Activated CD4-positive, alpha-beta T cell treated with anti-CD3 and anti-CD28 coated beads, Interleukin-2, Interleukin-6, amounts not matched to agents 100 ng/mL and 50 ng/mL, durations not matched to agents 16 hours and 8 hours (primary cell): ENCODE data around the gene BEND4.

Source experiments
- DNase-seq: peaks from one replicate; pipeline ENCODE4 v3.0.0-alpha.2; 2020

BEND4 gene

DNA sequence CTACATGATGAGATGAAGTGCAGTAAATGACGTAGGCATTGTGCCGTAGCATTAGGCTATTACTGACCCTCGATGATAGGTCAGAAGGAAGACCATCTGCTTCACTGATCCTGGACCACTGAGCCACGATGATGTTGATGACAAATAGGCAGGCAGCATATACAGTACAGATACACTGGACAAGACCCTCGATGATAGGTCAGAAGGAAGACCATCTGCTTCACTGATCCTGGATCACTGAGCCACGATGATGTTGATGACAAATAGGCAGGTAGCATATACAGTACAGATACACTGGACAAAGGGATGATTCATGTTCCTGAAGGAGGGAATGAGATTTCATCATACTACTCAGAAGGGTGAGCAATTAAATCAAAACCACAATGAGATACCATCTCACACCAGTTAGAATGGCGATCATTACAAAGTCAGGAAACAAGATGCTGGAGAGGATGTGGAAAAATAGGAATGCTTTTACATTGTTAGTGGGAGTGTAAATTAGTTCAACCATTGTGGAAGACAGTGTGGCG is 50.9 kb downstream of the BEND4 start:
- DNase-seq, result no peak

DNA sequence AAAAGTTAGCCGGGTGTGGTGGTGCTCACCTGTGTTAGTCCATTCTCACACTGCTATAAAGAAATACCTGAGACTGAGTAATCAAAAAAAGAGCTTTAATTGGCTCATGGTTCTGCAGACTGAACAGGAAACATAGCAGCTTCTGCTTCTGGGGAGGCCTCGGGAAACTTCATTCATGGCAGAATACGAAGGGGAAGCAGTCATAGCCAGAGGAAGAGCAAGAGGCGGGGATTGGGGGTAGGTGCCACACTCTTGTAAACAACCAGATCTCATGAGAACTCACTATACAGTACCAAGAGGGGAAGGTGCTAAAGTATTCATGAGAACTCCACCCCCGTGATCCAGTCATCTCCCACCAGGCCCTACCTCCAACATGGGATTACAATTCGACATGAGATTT is 64.1 kb downstream of the BEND4 start:
- no peak for DNase-seq

DNA sequence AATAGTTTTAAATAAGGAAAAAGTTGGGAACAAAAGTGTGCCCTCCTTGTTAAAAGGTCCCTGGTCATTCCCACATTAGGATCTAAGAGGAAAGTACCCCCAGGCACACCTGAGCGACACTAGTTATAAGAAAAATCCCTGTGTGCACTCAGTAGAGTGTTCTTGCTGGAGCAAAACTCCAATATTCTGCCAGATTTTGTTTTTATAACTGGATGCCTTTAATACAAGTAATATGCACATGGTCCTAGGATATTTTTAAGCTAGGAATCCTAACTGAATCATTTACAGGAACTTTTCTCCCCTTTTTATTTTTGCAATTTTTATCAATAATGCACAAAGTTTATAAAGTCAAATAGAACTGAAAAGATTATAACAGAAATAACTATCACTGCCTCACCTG is 68.6 kb downstream of the BEND4 start:
- no peak for DNase-seq

DNA sequence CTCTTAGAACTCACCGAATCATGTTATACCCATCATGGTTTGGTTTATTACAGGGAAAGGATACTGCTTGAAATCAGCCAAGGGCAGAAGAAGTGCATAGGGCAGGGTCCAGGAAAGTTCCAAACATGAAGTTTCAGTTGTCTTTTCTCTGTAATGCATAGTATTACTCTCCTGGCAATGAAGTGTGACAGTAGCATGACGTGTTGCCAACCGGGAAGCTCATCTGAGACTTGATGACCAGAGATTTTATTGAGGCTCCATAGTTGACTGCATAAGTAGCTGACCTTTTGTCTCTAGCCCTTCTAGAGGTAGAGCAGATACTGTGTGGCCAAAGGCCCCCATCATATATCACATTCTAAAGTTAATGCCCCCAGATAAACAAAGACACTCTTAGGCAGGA is 72.1 kb downstream of the BEND4 start:
- DNase-seq, result no peak

DNA sequence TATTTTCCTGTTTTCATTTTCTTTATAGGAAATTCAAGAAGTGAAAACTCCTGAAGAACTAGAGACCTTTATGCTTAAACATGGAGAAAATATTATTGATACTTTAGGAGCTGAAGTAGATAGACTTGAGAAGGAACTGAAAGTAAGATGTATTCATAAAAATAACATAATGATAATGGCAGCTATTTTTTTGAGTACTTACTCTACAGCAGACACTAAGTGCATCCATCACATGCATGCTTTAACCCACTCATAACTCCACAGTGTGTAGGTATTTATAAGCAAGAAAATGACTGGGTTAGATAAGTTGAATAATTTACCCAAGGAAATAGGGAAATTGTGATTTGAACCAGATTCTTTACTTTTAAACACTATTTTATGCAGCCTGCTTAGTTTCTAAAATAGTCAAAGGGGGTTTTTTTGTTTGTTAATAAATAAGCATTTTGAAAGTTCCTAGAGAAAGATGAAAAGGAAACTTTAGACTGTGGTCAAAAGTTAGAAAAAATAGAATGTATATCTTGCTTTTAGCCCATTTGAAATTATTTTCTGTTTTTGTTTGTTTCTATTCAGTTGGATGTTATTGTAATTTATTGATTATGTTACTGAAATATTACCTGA is 74.2 kb downstream of the BEND4 start:
- no peak for DNase-seq

DNA sequence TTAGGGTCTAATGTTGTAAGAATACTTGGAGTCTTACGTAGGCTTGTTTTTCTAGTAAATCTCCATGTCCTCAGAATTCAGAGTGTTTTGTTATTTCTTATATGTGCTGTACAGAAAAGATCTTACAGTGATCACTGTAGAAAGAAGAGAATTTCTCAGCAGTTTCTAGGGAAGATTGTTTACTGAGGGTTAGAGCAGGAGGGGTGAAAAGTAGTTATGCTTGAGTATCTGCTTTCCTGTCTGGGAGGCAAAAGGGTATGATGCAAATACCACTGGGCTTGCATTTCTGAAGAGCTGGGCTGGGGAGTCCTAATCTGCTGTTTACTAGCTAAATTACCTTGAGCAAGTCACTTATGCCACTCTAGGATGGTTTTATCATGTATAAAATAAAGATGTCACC is 78.2 kb downstream of the BEND4 start:
- DNase-seq, result no peak

DNA sequence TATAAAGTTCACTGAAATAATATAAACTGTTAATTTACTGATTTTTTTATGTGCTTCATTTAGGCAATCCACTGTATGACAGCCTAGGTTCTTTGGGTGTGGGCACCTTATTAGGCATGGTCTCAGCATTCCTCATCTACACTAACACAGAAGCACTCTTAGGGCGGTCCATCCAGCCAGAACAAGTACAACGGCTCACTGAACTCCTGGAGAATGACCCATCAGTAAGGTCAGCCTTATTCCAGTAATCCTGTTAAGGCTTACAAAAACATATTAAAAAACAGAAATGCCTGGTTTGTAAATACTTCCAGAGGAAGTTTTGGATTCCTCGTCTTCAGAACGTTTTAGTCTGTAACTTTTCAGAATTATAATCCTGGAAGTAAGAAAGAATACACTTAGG is 82.0 kb downstream of the BEND4 start:
- DNase-seq, result no peak

DNA sequence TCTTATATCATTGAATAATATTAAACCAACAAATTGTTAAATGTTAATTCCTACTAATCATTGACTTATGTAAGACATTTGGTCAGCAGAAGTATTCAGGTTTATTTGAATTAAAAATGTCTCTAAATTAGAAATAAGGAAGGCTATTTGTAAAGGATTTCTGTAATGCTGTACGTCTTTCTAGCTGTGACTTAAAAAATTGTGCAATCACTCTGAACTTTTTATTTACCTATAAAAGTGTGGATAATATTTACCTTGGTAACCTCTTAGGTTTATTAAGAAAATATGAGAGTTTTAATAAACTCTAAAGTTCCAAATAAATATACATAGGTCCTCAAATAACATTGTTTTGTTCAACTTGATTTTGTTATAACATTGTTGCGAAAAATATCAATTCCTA is 85.2 kb downstream of the BEND4 start:
- no peak for DNase-seq

DNA sequence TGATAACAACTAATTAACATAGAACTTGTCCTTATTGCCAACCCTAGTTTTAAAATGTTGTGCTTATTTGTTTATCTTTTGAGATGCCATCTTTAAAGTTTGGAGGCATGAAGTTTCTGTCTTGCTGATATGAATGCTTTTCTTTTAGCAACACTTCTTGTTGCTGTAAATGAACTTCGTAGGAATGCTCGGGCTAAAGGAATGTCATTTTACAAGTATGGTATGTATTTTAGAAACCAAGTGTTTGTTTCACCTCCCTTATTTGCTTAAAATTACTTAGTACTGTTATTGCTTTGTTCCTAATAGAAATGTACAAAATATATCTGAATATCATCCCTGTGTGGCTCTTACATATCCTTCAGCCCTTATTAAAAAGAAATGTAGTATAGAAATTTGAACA is 86.1 kb downstream of the BEND4 start:
- no peak for DNase-seq
